ENCODE measurements around the gene SYDE1. TPM values are rescaled to one million over a fixed set of nuclear protein-coding genes. Genes with fewer than 3 reads are reported as not detected.

The SYDE1 gene
- total and polyA plus RNA-seq, 2 experiments from 2014 or later, result 4.1 to 21.4 TPM

DNA sequence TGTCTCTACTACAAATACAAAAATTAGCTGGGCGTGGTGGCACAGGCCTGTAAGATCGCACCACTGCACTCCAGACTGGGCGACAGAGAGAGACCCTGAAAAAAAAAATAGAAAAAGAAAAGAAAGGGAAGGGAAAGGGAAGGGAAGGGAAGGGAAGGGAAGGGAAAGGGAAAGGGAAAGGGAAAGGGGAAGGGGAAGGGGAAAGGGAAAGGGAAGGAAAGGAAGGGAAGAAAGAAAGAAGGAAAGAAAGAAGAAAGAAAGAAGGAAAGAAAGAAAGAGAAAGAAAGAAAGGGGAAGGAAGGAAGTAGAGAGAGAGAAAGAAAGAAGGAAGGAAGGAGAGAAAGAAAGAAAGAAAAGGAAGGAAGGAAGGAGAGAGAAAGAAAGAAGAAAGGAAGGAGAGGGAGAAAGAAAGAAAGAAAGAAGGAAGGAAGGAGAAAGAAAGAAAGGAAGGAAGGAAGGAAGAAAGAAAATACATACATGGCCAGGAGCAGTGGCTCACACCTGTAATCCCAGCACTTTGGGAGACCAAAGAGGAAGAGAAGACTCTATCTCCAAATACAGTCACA is 8.1 kb upstream of the SYDE1 start (continued):
- TF ChIP-seq, protein P1, sequence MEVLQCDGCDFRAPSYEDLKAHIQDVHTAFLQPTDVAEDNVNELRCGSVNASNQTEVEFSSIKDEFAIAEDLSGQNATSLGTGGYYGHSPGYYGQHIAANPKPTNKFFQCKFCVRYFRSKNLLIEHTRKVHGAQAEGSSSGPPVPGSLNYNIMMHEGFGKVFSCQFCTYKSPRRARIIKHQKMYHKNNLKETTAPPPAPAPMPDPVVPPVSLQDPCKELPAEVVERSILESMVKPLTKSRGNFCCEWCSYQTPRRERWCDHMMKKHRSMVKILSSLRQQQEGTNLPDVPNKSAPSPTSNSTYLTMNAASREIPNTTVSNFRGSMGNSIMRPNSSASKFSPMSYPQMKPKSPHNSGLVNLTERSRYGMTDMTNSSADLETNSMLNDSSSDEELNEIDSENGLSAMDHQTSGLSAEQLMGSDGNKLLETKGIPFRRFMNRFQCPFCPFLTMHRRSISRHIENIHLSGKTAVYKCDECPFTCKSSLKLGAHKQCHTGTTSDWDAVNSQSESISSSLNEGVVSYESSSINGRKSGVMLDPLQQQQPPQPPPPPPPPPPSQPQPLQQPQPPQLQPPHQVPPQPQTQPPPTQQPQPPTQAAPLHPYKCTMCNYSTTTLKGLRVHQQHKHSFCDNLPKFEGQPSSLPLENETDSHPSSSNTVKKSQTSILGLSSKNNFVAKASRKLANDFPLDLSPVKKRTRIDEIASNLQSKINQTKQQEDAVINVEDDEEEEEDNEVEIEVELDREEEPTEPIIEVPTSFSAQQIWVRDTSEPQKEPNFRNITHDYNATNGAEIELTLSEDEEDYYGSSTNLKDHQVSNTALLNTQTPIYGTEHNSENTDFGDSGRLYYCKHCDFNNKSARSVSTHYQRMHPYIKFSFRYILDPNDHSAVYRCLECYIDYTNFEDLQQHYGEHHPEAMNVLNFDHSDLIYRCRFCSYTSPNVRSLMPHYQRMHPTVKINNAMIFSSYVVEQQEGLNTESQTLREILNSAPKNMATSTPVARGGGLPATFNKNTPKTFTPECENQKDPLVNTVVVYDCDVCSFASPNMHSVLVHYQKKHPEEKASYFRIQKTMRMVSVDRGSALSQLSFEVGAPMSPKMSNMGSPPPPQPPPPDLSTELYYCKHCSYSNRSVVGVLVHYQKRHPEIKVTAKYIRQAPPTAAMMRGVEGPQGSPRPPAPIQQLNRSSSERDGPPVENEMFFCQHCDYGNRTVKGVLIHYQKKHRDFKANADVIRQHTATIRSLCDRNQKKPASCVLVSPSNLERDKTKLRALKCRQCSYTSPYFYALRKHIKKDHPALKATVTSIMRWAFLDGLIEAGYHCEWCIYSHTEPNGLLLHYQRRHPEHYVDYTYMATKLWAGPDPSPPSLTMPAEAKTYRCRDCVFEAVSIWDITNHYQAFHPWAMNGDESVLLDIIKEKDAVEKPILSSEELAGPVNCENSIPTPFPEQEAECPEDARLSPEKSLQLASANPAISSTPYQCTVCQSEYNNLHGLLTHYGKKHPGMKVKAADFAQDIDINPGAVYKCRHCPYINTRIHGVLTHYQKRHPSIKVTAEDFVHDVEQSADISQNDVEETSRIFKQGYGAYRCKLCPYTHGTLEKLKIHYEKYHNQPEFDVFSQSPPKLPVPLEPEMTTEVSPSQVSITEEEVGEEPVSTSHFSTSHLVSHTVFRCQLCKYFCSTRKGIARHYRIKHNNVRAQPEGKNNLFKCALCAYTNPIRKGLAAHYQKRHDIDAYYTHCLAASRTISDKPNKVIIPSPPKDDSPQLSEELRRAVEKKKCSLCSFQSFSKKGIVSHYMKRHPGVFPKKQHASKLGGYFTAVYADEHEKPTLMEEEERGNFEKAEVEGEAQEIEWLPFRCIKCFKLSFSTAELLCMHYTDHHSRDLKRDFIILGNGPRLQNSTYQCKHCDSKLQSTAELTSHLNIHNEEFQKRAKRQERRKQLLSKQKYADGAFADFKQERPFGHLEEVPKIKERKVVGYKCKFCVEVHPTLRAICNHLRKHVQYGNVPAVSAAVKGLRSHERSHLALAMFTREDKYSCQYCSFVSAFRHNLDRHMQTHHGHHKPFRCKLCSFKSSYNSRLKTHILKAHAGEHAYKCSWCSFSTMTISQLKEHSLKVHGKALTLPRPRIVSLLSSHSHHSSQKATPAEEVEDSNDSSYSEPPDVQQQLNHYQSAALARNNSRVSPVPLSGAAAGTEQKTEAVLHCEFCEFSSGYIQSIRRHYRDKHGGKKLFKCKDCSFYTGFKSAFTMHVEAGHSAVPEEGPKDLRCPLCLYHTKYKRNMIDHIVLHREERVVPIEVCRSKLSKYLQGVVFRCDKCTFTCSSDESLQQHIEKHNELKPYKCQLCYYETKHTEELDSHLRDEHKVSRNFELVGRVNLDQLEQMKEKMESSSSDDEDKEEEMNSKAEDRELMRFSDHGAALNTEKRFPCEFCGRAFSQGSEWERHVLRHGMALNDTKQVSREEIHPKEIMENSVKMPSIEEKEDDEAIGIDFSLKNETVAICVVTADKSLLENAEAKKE (CRISPR knock-in tag; IDR thresholded peaks at IDR 0.05), result no peak
- no peak for TF ChIP-seq EZH2phosphoT487 (IDR thresholded peaks at IDR 0.05; ENCODE audit: unreplicated experiment)
- no peak for TF ChIP-seq STAT1 (IDR thresholded peaks at IDR 0.05; ENCODE audit: unreplicated experiment)

DNA sequence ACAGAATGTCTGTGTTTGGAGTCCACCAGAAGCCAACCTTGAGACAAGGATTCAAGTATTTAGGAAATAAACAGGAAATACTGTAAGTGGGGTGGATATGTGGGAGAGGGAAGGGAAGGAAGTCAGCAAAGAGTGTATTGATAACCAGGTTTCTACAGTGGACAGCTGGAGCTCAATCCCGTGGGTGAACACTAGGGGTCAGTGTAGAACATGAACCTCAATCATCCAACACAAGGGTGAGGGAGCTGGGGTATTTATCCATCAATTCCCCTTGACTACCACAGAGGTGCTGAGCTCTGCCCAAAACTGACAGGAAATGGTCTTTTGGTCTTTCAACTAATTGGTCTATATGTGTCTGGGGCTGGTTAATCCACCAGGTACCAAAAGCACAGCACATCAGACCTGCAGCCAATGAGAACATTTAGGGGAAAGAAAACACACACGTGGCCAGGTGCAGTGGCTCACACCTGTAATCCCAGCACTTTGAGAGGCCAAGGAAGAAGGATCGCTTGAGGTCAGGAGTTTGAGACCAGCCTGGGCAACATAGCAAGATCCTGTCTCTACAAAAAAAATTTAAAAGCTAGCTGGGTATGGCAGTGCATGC is 5.6 kb upstream of the SYDE1 start:
- DNase-seq (ENCODE audit: low spot score), result peak; percentile 82
- no peak overlapping the region for H3K4me3 Mint-ChIP-seq
- no peak overlapping the region for H3K4me3 ChIP-seq
- H3K4me2 ChIP-seq, result no peak overlapping the region
- ATAC-seq, result peak; percentile 91
- H3K4me1 ChIP-seq (ENCODE audit: insufficient read depth), result peaks cover 3% of the 10 kb centered on the region; the same call in 1 of the 2 replicates
- H3K27ac ChIP-seq (ENCODE audit: low read depth), result no peak overlapping the region
- H3K36me3 ChIP-seq (ENCODE audit: insufficient read depth), result no peaks in the 10 kb centered on the region
- no peak overlapping the region for H2AFZ ChIP-seq
- H3K9me3 Mint-ChIP-seq, result peaks cover 11% of the 10 kb centered on the region
- peaks cover 4% of the 10 kb centered on the region for H3K27me3 Mint-ChIP-seq (ENCODE audit: insufficient read depth, low read depth, poor library complexity)
- 0 out of 2 replicates have a peak, but pooled peaks cover 4% of the 10 kb centered on the region for H3K9me2 ChIP-seq (ENCODE audit: insufficient read depth)
- peaks cover 3% of the 10 kb centered on the region; the same call in 1 of the 3 replicates for H3K4me1 Mint-ChIP-seq
- no peaks in the 10 kb centered on the region for H3K27me3 ChIP-seq (ENCODE audit: insufficient read depth)
- 0 out of 3 replicates have a peak, but pooled peaks cover 2% of the 10 kb centered on the region for H3K36me3 Mint-ChIP-seq (ENCODE audit: low read depth)
- no peak overlapping the region for H3K27ac Mint-ChIP-seq
- H3F3A ChIP-seq (replicated peaks; ENCODE audit: low read depth), result no peaks in the 10 kb centered on the region
- H4K20me1 ChIP-seq (replicated peaks; ENCODE audit: insufficient read depth), result no peaks in the 10 kb centered on the region
- TF ChIP-seq, protein P2, sequence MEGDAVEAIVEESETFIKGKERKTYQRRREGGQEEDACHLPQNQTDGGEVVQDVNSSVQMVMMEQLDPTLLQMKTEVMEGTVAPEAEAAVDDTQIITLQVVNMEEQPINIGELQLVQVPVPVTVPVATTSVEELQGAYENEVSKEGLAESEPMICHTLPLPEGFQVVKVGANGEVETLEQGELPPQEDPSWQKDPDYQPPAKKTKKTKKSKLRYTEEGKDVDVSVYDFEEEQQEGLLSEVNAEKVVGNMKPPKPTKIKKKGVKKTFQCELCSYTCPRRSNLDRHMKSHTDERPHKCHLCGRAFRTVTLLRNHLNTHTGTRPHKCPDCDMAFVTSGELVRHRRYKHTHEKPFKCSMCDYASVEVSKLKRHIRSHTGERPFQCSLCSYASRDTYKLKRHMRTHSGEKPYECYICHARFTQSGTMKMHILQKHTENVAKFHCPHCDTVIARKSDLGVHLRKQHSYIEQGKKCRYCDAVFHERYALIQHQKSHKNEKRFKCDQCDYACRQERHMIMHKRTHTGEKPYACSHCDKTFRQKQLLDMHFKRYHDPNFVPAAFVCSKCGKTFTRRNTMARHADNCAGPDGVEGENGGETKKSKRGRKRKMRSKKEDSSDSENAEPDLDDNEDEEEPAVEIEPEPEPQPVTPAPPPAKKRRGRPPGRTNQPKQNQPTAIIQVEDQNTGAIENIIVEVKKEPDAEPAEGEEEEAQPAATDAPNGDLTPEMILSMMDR (conservative IDR thresholded peaks at IDR 0.05; ENCODE audit: low read depth in 2 of 2), result peak; percentile 80 to 84
- no peak for TF ChIP-seq EZH2 (IDR thresholded peaks at IDR 0.05; ENCODE audit: low read depth, unreplicated experiment)
- no peaks in the 10 kb centered on the region for H3K79me2 ChIP-seq (replicated peaks; ENCODE audit: insufficient read depth)
